ENCODE results near the gene GNRH2. TPM values are rescaled to one million over a fixed set of nuclear protein-coding genes. Genes with fewer than 3 reads are reported as not detected.

Gene GNRH2
- 0.50 and 1.1 TPM in 2 replicates for total RNA-seq (2021)
- long read RNA-seq: 0 reads

GRCh38 chr20:3043322-3043721, at the start of gene GNRH2:
GNRH2 (plus strand) TSS chr20:3043622; CDS start chr20:3044415, 793 bp downstream.
- Histone ChIP-seq H2BK20ac (ENCODE audit: low read depth, low read length, poor library complexity, severe bottlenecking) (no peak within 1 kb of the TSS), H3K23ac (ENCODE audit: insufficient read length, low read depth, low read length) (no peak within 1 kb of the TSS), H3K79me1 (ENCODE audit: insufficient read depth, low read depth, low read length, poor library complexity, severe bottlenecking) (no peaks in the 10 kb centered on the region), H3K4me2 (ENCODE audit: insufficient read depth, insufficient read length, low read length) (no peak within 1 kb of the TSS), H2BK12ac (ENCODE audit: insufficient read length, low read depth, low read length) (no peak within 1 kb of the TSS), H4K8ac (replicated peaks; ENCODE audit: insufficient read length, low read depth, low read length) (no peak within 1 kb of the TSS), H2BK15ac (ENCODE audit: low read depth, low read length) (no peak within 1 kb of the TSS), H3K23me2 (ENCODE audit: insufficient read length, low read depth, low read length, poor library complexity, severe bottlenecking) (peaks cover 13% of the 10 kb centered on the region), H3T11ph (ENCODE audit: low read length) (no peak within 1 kb of the TSS), H3K14ac (ENCODE audit: insufficient read depth, low read length) (no peak within 1 kb of the TSS), H3K27ac (ENCODE audit: insufficient read length, low read depth, low read length) (no peak within 1 kb of the TSS), H2AFZ (ENCODE audit: low read length) (no peak within 1 kb of the TSS), H3K9me3 (ENCODE audit: control insufficient read depth, low read depth, low read length) (no peaks in the 10 kb centered on the region), H3K27me3 (ENCODE audit: insufficient read depth, low read length) (no peaks in the 10 kb centered on the region), H3K56ac (ENCODE audit: insufficient read length, low read depth, low read length) (no peak within 1 kb of the TSS), H3K4me1 (ENCODE audit: insufficient read depth, low read length) (peaks cover 12% of the 10 kb centered on the region; the same call in 1 of the 2 replicates), H3K18ac (ENCODE audit: insufficient read length, low read depth, low read length) (no peak within 1 kb of the TSS), H3K4ac (ENCODE audit: low read depth, low read length) (no peak within 1 kb of the TSS), H2BK5ac (ENCODE audit: insufficient read length, low read length) (no peak within 1 kb of the TSS), H4K91ac (ENCODE audit: insufficient read length, low read depth, low read length) (no peak within 1 kb of the TSS), H3K79me2 (ENCODE audit: insufficient read depth, low read length) (no peaks in the 10 kb centered on the region; the same call in 1 of the 2 replicates), H4K20me1 (ENCODE audit: control insufficient read depth, insufficient read depth, insufficient read length) (no peaks in the 10 kb centered on the region), H3K9ac (ENCODE audit: extremely low read depth, insufficient read length, low read length) (no peak within 1 kb of the TSS), H4K5ac (ENCODE audit: insufficient read length, low read depth, low read length) (no peak within 1 kb of the TSS), H2AK5ac (ENCODE audit: insufficient read length, low read length) (no peak within 1 kb of the TSS), H2BK120ac (ENCODE audit: low read depth, low read length, poor library complexity, severe bottlenecking) (no peak within 1 kb of the TSS)
- peak within 1 kb of the TSS in 1 of 2 experiments; percentile 29; a peak in 2 of 5 replicates for H3K4me3 Mint-ChIP-seq
- DNase-seq: no peak
- peaks cover 10 to 43% (median 40%) of the 10 kb centered on the region in 3 experiments for H3K36me3 Mint-ChIP-seq (ENCODE audit: insufficient read depth in 1 of 3, low read depth in 3 of 3)
- WGBS (ENCODE audit: extremely low coverage, insufficient read length, low lambda C conversion rate): no CpG with 5 or more reads among the region's 3 CpGs
- peak within 1 kb of the TSS in 1 of 3 experiments; percentile 73; a peak in 3 of 7 replicates for H3K27ac Mint-ChIP-seq
- H3K4me1 Mint-ChIP-seq: peaks cover 22 to 24% of the 10 kb centered on the region in 2 experiments
- H3K27me3 Mint-ChIP-seq (ENCODE audit: low read depth): no peaks in the 10 kb centered on the region; the same call in 1 of the 2 replicates
- no peaks in the 10 kb centered on the region for H3K9me3 Mint-ChIP-seq
- TF ChIP-seq CTCF (conservative IDR thresholded peaks at IDR 0.05): no peak

Data from H9 (cell line).